PC-9 (cell line): ENCODE data around the gene PPARGC1A.

Experiments used
- EZH2 ChIP-seq: fragments of 200-600 bp; sonication (generic); IDR thresholded peaks from 2 replicates; pipeline ENCODE4 v1.8.0; 2017; ENCODE audit warnings: antibody characterized with exemption, low read depth
- TF ChIP-seq, protein P1 (sequence below): fragments of 200-600 bp; sonication (generic); conservative IDR thresholded peaks from 2 replicates; pipeline ENCODE4 v1.6.1; 2017; ENCODE audit warnings: mixed run types, antibody characterized with exemption, mild to moderate bottlenecking, moderate library complexity

DNA sequence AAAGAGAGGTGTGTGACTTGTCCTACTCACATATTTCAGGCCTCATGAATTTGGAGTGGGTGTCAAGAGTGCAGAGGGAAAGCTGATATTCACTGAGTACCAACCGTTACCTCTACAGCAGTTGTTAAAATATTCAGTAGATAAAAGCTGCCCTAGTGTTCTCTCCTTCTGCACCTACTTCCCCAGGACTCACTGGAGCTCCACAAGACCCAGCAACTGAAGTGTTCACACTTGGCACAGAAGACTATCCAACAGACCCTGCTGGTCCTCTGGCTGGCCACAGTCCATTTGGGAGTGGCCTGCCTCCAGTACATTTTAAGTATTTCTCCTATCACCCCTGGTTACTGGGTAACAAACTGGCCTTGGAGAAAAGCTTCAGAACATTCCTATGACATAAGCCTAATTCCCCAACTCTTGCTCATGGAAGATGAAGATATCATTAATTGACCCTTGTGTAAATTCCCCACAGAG, 70.8 kb downstream of the PPARGC1A start:
- TF ChIP-seq, protein P1, sequence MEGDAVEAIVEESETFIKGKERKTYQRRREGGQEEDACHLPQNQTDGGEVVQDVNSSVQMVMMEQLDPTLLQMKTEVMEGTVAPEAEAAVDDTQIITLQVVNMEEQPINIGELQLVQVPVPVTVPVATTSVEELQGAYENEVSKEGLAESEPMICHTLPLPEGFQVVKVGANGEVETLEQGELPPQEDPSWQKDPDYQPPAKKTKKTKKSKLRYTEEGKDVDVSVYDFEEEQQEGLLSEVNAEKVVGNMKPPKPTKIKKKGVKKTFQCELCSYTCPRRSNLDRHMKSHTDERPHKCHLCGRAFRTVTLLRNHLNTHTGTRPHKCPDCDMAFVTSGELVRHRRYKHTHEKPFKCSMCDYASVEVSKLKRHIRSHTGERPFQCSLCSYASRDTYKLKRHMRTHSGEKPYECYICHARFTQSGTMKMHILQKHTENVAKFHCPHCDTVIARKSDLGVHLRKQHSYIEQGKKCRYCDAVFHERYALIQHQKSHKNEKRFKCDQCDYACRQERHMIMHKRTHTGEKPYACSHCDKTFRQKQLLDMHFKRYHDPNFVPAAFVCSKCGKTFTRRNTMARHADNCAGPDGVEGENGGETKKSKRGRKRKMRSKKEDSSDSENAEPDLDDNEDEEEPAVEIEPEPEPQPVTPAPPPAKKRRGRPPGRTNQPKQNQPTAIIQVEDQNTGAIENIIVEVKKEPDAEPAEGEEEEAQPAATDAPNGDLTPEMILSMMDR: no peak
- TF ChIP-seq EZH2: no peak
